GM12874 (cell line): Measurements from ENCODE around the gene UBR1.

Source experiments
- TF ChIP-seq, protein P1 (sequence below): IDR thresholded peaks from 2 replicates; pipeline ENCODE4 v1.5.1; 2011; ENCODE audit warnings: low read depth, mild to moderate bottlenecking, control low read depth, low read length, moderate library complexity; ENCODE audit not compliant: insufficient read depth

The UBR1 gene

DNA sequence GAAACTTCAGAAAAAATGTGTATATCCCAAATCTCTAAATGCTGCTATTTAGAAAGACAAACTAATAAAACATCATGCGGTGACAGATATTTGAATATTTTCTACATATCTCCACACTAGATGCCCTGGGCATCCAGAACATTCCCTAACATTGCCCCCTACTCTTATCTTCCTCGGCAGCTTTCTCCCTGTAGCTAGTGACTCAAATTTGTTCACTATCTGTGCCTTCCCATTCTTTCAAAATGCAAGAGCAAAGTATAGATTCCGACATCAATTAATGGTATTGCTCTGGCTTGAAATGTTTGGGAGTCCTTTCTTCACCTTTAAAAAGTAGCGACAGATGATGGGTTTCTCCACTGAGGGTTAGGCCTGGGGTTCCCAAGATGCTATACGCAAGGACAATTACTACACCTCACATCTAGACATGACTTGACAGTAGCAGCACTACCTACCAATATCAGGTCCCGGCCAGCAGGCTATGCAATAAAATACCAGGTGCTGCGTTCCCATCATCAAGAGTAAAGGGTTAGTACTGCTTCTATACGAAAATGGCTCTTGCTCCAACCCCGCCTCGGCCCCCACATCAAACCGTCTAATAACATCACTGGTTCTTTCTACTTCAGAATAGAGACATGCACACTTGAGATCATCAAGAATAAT is 631 bp downstream of the UBR1 start:
- TF ChIP-seq, protein P1, sequence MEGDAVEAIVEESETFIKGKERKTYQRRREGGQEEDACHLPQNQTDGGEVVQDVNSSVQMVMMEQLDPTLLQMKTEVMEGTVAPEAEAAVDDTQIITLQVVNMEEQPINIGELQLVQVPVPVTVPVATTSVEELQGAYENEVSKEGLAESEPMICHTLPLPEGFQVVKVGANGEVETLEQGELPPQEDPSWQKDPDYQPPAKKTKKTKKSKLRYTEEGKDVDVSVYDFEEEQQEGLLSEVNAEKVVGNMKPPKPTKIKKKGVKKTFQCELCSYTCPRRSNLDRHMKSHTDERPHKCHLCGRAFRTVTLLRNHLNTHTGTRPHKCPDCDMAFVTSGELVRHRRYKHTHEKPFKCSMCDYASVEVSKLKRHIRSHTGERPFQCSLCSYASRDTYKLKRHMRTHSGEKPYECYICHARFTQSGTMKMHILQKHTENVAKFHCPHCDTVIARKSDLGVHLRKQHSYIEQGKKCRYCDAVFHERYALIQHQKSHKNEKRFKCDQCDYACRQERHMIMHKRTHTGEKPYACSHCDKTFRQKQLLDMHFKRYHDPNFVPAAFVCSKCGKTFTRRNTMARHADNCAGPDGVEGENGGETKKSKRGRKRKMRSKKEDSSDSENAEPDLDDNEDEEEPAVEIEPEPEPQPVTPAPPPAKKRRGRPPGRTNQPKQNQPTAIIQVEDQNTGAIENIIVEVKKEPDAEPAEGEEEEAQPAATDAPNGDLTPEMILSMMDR, result no peak

DNA sequence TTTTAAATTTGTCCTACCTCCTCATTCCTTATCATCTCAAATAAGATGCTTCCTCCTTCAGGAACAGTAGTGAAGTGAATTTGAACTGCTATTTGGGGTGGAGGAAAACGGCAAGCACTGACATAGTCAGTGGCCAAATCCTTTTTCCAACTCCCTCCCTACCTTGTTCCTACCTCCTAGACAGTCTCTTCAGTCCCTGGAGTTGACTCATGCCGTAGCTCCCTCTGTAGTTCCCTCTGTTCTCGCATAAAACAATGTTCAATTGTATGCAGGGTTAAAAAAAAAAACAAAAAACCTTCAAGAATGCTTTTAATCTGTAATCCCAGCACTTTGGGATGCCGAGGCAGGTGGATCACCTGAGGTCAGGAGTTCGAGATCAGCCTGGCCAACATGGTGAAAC is 1.4 kb downstream of the UBR1 start:
- TF ChIP-seq, protein P1, result no peak

DNA sequence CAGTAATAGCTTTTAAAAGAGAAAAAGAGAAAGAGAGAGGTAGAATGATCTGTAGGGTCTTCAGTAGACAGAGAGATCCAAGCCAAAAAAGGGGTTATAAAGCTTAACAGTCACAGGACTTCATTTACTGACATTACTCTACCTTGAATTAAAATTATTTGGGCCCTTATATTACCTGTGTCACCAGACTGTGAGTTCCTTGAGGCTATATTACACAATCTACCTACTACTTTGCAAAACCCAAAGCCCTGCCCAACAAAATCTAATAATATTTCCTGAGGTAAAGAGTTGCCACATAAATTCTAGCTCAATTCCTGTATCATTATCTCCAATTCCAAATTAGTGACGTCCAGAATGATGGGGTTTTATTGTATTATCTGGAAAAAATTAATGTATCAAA is 1.9 kb downstream of the UBR1 start:
- TF ChIP-seq, protein P1, result no peak

DNA sequence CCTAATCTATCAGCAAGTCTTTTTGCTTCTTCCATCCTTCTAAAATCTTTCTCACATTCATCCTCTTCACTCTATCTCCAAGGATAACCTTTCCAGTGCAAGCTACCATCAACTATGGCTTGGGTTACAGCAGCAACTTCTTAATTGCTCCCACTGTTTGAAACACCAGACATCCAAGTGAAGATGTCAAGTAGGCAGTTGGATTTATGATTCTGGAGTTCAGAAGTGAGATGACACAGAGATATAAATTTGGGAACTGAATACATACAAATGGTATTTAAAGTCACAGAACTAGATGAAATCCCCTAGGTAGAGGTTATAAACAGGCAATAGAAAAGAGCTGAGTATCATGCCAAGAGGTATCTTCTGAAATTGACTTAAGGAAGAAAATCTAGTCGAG is 3.7 kb downstream of the UBR1 start:
- TF ChIP-seq, protein P1, result no peak

DNA sequence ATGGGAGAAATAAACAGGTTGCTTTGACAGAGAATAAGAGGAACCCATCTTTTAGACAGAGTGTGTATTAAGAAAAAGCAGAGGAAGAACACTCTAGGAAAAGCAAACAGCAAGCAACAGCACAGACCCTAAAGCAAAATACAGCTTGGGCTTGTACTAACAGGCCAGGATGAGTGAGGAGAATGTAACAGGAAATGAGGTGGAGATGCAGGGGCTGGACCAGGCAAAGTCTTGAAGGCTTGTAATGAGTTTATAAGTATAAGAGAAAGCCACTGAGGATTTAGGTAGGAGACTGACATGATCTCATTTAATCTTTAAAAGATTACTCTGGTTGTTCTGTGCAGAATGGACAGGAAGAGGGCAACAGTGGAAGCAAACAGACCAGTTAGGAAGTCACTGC is 4.9 kb downstream of the UBR1 start:
- TF ChIP-seq, protein P1, result no peak

DNA sequence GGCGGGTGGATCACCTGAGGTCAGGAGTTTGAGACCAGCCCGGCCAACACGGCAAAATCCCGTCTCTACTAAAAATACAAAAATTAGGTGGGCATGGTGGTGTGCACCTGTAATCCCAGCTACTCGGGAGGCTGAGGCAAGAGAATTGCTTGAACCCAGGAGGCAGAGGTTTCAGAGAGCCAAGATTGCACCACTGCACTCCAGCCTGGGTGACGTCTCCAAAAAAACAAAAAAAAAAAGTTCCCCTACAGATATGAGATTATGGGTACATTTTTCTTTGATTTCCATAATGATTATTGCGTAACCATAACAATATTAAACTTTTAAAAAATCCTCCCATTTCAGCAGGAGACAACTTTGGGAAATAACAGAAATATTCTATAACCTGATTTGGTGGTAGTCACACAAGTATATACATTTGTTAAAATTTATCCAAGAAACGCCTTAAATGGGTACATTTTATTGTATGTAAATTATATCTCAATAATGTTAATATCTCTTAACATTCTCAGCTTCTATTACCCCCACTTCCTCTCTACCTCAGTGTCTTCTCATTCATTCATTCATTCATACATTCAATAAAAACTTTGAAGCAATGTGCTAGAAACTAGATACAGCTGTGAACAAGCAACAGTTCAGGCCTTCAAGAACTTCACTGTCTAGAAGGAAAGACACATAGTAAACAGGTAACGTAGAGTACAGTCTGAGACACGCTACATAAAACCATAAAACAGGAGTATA is 6.6 kb downstream of the UBR1 start:
- TF ChIP-seq, protein P1, result no peak

DNA sequence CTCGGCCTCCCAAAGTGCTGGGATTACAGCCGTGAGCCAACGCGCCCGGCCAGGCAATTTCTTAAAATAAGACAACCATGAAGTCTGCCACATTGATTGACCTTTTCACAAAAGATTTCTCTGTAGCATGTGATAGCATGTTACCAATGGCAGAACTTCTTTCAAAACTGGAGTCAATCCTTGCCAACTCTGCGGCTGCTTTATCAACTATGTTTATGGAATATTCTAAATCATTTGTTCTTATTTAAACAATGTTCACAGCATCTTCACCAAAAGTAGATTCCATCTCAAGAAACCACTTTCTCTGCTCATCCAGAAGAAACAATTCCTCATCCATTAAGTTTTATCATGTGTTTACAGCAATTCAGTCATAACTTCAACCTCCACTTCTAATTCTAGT is 9.4 kb downstream of the UBR1 start:
- TF ChIP-seq, protein P1, result no peak
